ENCODE results near the gene STK32C.

- TF ChIP-seq POLR2AphosphoS5 (IDR thresholded peaks at IDR 0.05; ENCODE audit: borderline replicate concordance, low read depth, low read length) (no peak), EZH2 (IDR thresholded peaks at IDR 0.05) (no peak), FOXP2 (optimal IDR thresholded peaks at IDR 0.05; ENCODE audit: control extremely low read depth, extremely low read length, insufficient read depth) (no peak)
Measured at GRCh38 chr10:132301371-132302330, 6.1 kb downstream of the STK32C start.

Measured in SK-N-MC (cell line).